ENCODE data around the gene TNFRSF13B. TPM values are rescaled to one million over a fixed set of nuclear protein-coding genes. Genes with fewer than 3 reads are reported as not detected.
"Not testable (repeated sequence)": the region's sequence is repeated elsewhere in the genome, so short reads cannot be mapped to it uniquely, and the experiment has no call there.

Gene TNFRSF13B
- total and polyA plus RNA-seq, 2 donors (not counting 3 experiments of a cell fraction or from before 2014, with no cell fraction given), result not detected

GRCh38 chr17:16973760-16974540, 2.0 kb upstream of the TNFRSF13B start:
- no peak for TF ChIP-seq MYC (IDR thresholded peaks at IDR 0.05; ENCODE audit: low read depth, low read length)
- TF ChIP-seq EZH2 (IDR thresholded peaks at IDR 0.05; ENCODE audit: borderline replicate concordance, low read depth, low read length, severe bottlenecking), result no peak
- TF ChIP-seq GATA2 (IDR thresholded peaks at IDR 0.05; ENCODE audit: insufficient read depth, insufficient read length, low read depth, low read length), result no peak
- no peak for TF ChIP-seq CTCF (IDR thresholded peaks at IDR 0.05; ENCODE audit: extremely low read depth in 1 of 2, insufficient read depth in 1 of 2, low read depth in 1 of 2, low read length in 2 of 2)
- no peak for TF ChIP-seq POLR2A (IDR thresholded peaks at IDR 0.05; ENCODE audit: low read depth, low read length)
- no peak for TF ChIP-seq FOS (IDR thresholded peaks at IDR 0.05; ENCODE audit: borderline replicate concordance, insufficient read depth, low read length)
- TF ChIP-seq MAX (IDR thresholded peaks at IDR 0.05; ENCODE audit: insufficient read depth, insufficient read length), result no peak
- TF ChIP-seq JUN (IDR thresholded peaks at IDR 0.05; ENCODE audit: borderline replicate concordance, insufficient read depth, insufficient read length, low read depth), result no peak
- TF ChIP-seq POLR2AphosphoS5 (IDR thresholded peaks at IDR 0.05; ENCODE audit: insufficient read depth, low read depth, low read length), result no peak
- H3K27ac ChIP-seq (ENCODE audit: insufficient read depth, low read depth, low read length), result no peak overlapping the region
- no peak for DNase-seq (ENCODE audit: low read depth, low spot score)
- CTCF ChIA-PET, result interaction anchor here (0.8 to 9.7 kb wide), 2 partner anchors 9 to 18 kb away, joined by 3 to 100 read pairs; no protein-coding TSS in a partner anchor
- intact Hi-C loops (cut with micrococcal nuclease) (no loop called here), dilution Hi-C loops (cut with MboI; ENCODE audit: extremely low pct_ligation_motif_present, low sequenced_read_pairs) (no loop called here)
- no peaks in the 10 kb centered on the region for H3K4me1 ChIP-seq (ENCODE audit: control insufficient read depth, extremely low read depth, insufficient read depth, low read length)
- no peak overlapping the region for H3K4me2 ChIP-seq (ENCODE audit: insufficient read depth, low read length)
- H4K20me1 ChIP-seq (replicated peaks; ENCODE audit: control insufficient read depth, extremely low read depth, insufficient read depth, low read length), result no peaks in the 10 kb centered on the region
- no peaks in the 10 kb centered on the region for H3K9me3 ChIP-seq (replicated peaks; ENCODE audit: control insufficient read depth, insufficient read depth, low read length)
- H3K9ac ChIP-seq (replicated peaks; ENCODE audit: extremely low read depth, insufficient read depth, low read length), result no peak overlapping the region
- peaks cover 6 to 8% of the 10 kb centered on the region in 2 experiments for H3K27me3 ChIP-seq (ENCODE audit: control insufficient read depth in 2 of 2, insufficient read depth in 2 of 2, low read length in 2 of 2)
- POLR2A ChIA-PET, result no interaction called here
- FAIRE-seq, result no peak
- BruUV-seq (replicated peaks), result no TSS peak
- no peaks in the 10 kb centered on the region for H3K36me3 ChIP-seq (ENCODE audit: control insufficient read depth in 2 of 2, extremely low read depth in 1 of 2, insufficient read depth in 2 of 2, low read length in 2 of 2)
- no peak overlapping the region for H3K4me3 ChIP-seq (replicated peaks in 1 of 3; ENCODE audit: insufficient read depth in 1 of 3, low read depth in 1 of 3, low read length in 3 of 3)
- no peaks in the 10 kb centered on the region for H3K9me1 ChIP-seq (replicated peaks; ENCODE audit: control insufficient read depth, extremely low read depth, insufficient read depth, low read length)
- no peaks in the 10 kb centered on the region for H3K79me2 ChIP-seq (ENCODE audit: control insufficient read depth, insufficient read depth, low read length)
- no peak overlapping the region for H2AFZ ChIP-seq (ENCODE audit: low read depth, low read length)

GRCh38 chr17:16973043-16973442, 1.1 kb upstream of the TNFRSF13B start:
- dilution Hi-C loops (cut with MboI; ENCODE audit: extremely low pct_ligation_motif_present, low sequenced_read_pairs); DNase-seq (ENCODE audit: low read depth, low spot score): not testable (repeated sequence)

More at GRCh38 chr17:16973043-16973442, 1.1 kb upstream of the TNFRSF13B start:
- H3K4me1 ChIP-seq (ENCODE audit: control insufficient read depth, extremely low read depth, insufficient read depth, low read length); H4K20me1 ChIP-seq (replicated peaks; ENCODE audit: control insufficient read depth, extremely low read depth, insufficient read depth, low read length); H3K4me2 ChIP-seq (ENCODE audit: insufficient read depth, low read length); intact Hi-C loops (cut with micrococcal nuclease); H3K79me2 ChIP-seq (ENCODE audit: control insufficient read depth, insufficient read depth, low read length); H3K27ac ChIP-seq (ENCODE audit: insufficient read depth, low read depth, low read length); CTCF ChIA-PET; H3K9ac ChIP-seq (replicated peaks; ENCODE audit: extremely low read depth, insufficient read depth, low read length); H2AFZ ChIP-seq (ENCODE audit: low read depth, low read length); H3K4me3 ChIP-seq (replicated peaks in 1 of 3; ENCODE audit: insufficient read depth in 1 of 3, low read depth in 1 of 3, low read length in 3 of 3); POLR2A ChIA-PET; H3K9me1 ChIP-seq (replicated peaks; ENCODE audit: control insufficient read depth, extremely low read depth, insufficient read depth, low read length); BruUV-seq (replicated peaks); FAIRE-seq; H3K36me3 ChIP-seq (ENCODE audit: control insufficient read depth in 2 of 2, extremely low read depth in 1 of 2, insufficient read depth in 2 of 2, low read length in 2 of 2); H3K9me3 ChIP-seq (replicated peaks; ENCODE audit: control insufficient read depth, insufficient read depth, low read length); H3K27me3 ChIP-seq (ENCODE audit: control insufficient read depth in 2 of 2, insufficient read depth in 2 of 2, low read length in 2 of 2): not testable (repeated sequence)
